IMR-90 (cell line): ENCODE measurements around the gene FRYL. TPM values are rescaled to one million over a fixed set of nuclear protein-coding genes. Genes with fewer than 3 reads are reported as not detected.

Experiments
- ATAC-seq: fragments of 200-7000 bp; cut with Tn5 transposase; 2 replicates; pipeline ENCODE4 v1.9.1; 2020; ENCODE audit warnings: low read depth, mild to moderate bottlenecking, moderate library complexity
- BruUV-seq: library from RNA; stranded (reverse); fragments of 400-500 nt; replicated peaks from 2 replicates; lab custom pipeline; 2021; lab: Mats Ljungman, UMichigan
- CTCF ChIA-PET: fragments of 300-600 bp; formaldehyde crosslinking; extraction: SDS; loops from one replicate; lab custom pipeline; 2021; ENCODE audit warnings: antibody characterized with exemption; lab: Yijun Ruan, JAX
- POLR2A ChIA-PET: fragments of 300-600 bp; sonication (Branson Sonifier 250); formaldehyde crosslinking; loops from one replicate; lab custom pipeline; 2022; ENCODE audit warnings: antibody characterized with exemption; ENCODE audit not compliant: unreplicated experiment; lab: Charles Lee
- DNase-seq: peaks from one replicate; pipeline ENCODE4 v3.0.0; 2013
- H2AFZ ChIP-seq: replicated peaks from 2 replicates; pipeline ENCODE3; 2013; ENCODE audit warnings: low read length, mild to moderate bottlenecking; ENCODE audit not compliant: poor library complexity
- H2AK5ac ChIP-seq: 2 replicates; pipeline ENCODE4 v1.6.1; 2013; ENCODE audit warnings: low read depth, low read length, inconsistent platforms
- H2AK9ac ChIP-seq: replicated peaks from 2 replicates; pipeline ENCODE3; 2013; ENCODE audit warnings: mild to moderate bottlenecking, low read depth, low read length, moderate library complexity; ENCODE audit not compliant: poor library complexity
- H2BK120ac ChIP-seq: 2 replicates; pipeline ENCODE4 v1.6.1; 2013; ENCODE audit warnings: low read depth, low read length, inconsistent platforms
- H2BK15ac ChIP-seq: 3 replicates; pipeline ENCODE4 v1.6.1; 2013; ENCODE audit warnings: low read depth, low read length, inconsistent platforms
- H2BK20ac ChIP-seq: 2 replicates; pipeline ENCODE4 v1.6.1; 2013; ENCODE audit warnings: low read depth, mild to moderate bottlenecking, inconsistent platforms, low read length, moderate library complexity
- H2BK5ac ChIP-seq: 2 replicates; pipeline ENCODE4 v1.6.1; 2013; ENCODE audit warnings: mild to moderate bottlenecking, low read depth, low read length, inconsistent platforms; ENCODE audit not compliant: poor library complexity, severe bottlenecking
- H3K14ac ChIP-seq: replicated peaks from 2 replicates; pipeline ENCODE4 v1.6.1; 2013; ENCODE audit warnings: low read depth, low read length, inconsistent platforms
- H3K18ac ChIP-seq: 2 replicates; pipeline ENCODE4 v1.6.1; 2013; ENCODE audit warnings: low read depth, low read length, control low read depth
- H3K23ac ChIP-seq: 2 replicates; pipeline ENCODE4 v1.6.1; 2013; ENCODE audit warnings: low read depth, low read length, inconsistent platforms
- H3K27ac ChIP-seq: 2 replicates; pipeline ENCODE4 v1.5.1; 2013; ENCODE audit warnings: mild to moderate bottlenecking, control low read depth, low read length; ENCODE audit not compliant: insufficient read depth
- H3K27me3 ChIP-seq: 2 replicates; pipeline ENCODE4 v1.6.1; 2013; ENCODE audit warnings: low read length; ENCODE audit not compliant: control insufficient read depth, insufficient read depth
- H3K36me3 ChIP-seq: 2 replicates; pipeline ENCODE4 v1.6.1; 2013; ENCODE audit warnings: low read length, mixed read lengths; ENCODE audit not compliant: control insufficient read depth, insufficient read depth
- H3K4ac ChIP-seq: 2 replicates; pipeline ENCODE4 v1.6.1; 2013; ENCODE audit warnings: low read depth, low read length, inconsistent platforms
- H3K4me1 ChIP-seq: 2 replicates; pipeline ENCODE4 v1.6.1; 2013; ENCODE audit warnings: low read length, mixed read lengths; ENCODE audit not compliant: control insufficient read depth, insufficient read depth
- H3K4me2 ChIP-seq: 2 replicates; pipeline ENCODE4 v1.6.1; 2013; ENCODE audit warnings: low read depth, mild to moderate bottlenecking, control low read depth, low read length, moderate library complexity
- H3K4me3 ChIP-seq: 2 replicates; pipeline ENCODE4 v1.5.1; 2013; ENCODE audit warnings: low read depth, mild to moderate bottlenecking, control low read depth, low read length, moderate library complexity; ENCODE audit not compliant: insufficient read depth
- H3K56ac ChIP-seq: 2 replicates; pipeline ENCODE4 v1.6.1; 2013; ENCODE audit warnings: low read length, inconsistent platforms; ENCODE audit not compliant: insufficient read depth; ENCODE audit errors: extremely low read depth
- H3K79me1 ChIP-seq, 2 experiments: 2 replicates each; pipeline ENCODE4 v1.6.1; 2013; ENCODE audit warnings: low read length in 2 of 2, inconsistent platforms in 1 of 2, low read depth in 1 of 2
- H3K9ac ChIP-seq: 2 replicates; pipeline ENCODE4 v1.6.1; 2013; ENCODE audit warnings: low read depth, low read length, control low read depth
- H3K9me1 ChIP-seq: 2 replicates; pipeline ENCODE4 v1.6.1; 2013; ENCODE audit warnings: low read length, inconsistent platforms; ENCODE audit not compliant: insufficient read depth
- H3K9me3 ChIP-seq: 2 replicates; pipeline ENCODE4 v1.6.1; 2013; ENCODE audit warnings: low read length; ENCODE audit not compliant: control insufficient read depth, insufficient read depth
- H4K20me1 ChIP-seq: 2 replicates; pipeline ENCODE4 v1.6.1; 2013; ENCODE audit warnings: low read length, inconsistent platforms; ENCODE audit not compliant: insufficient read depth
- H4K5ac ChIP-seq: 2 replicates; pipeline ENCODE4 v1.6.1; 2013; ENCODE audit warnings: mild to moderate bottlenecking, low read depth, low read length, control low read depth
- H4K8ac ChIP-seq, 2 experiments: 2 replicates each; pipeline ENCODE4 v1.6.1; 2013; ENCODE audit warnings: low read depth in 2 of 2, low read length in 2 of 2, control low read depth in 1 of 2, inconsistent platforms in 1 of 2
- H4K91ac ChIP-seq: 2 replicates; pipeline ENCODE4 v1.6.1; 2013; ENCODE audit warnings: low read depth, low read length, inconsistent platforms; ENCODE audit not compliant: insufficient read depth
- USF2 ChIP-seq: fragments of 150-350 bp; IDR thresholded peaks from 2 replicates; pipeline ENCODE4 v1.6.1; 2017; ENCODE audit warnings: mild to moderate bottlenecking, antibody characterized with exemption, low read length, low read depth
- dilution Hi-C: fragments of 300-500 bp; cut with HindIII; formaldehyde crosslinking; loops from one replicate; pipeline ENCODE4 v1.14.3; 2018; ENCODE audit warnings: low sequenced_read_pairs; ENCODE audit not compliant: unreplicated experiment
- in situ Hi-C: fragments of 300-500 bp; cut with MboI; formaldehyde crosslinking; loops from 3 replicates; pipeline ENCODE4 v1.14.3; 2019; ENCODE audit warnings: low sequenced_read_pairs, inconsistent platforms, mixed read lengths
- intact Hi-C: fragments of 100-400 bp; cut with micrococcal nuclease; formaldehyde crosslinking; loops from 2 replicates; pipeline ENCODE4 v1.10.0; 2022
- polyA plus RNA-seq, 3 experiments: library from polyadenylated mRNA; depleted of rRNA; stranded (reverse); fragments of >200 nt; gene quantifications; 2 replicates each; pipeline ENCODE4 v1.2.3, GENCODE V29; 2012; ENCODE audit warnings: low replicate concordance in 1 of 3
- total RNA-seq: library from RNA; depleted of rRNA; stranded (reverse); fragments of >200 nt; gene quantifications from 2 replicates; pipeline ENCODE4 v1.2.3, GENCODE V29; 2012

The FRYL gene
- total and polyA plus RNA-seq, 2 of the 4 experiments (the other 2 are of a cell fraction) = 9.9 to 77.4 TPM

- H3K23ac ChIP-seq = no peak overlapping the region
- no peaks in the 10 kb centered on the region for H3K9me3 ChIP-seq
- peaks cover 23 to 35% of the 10 kb centered on the region in 2 experiments for H3K79me1 ChIP-seq
- no peak overlapping the region for H3K4me2 ChIP-seq
- H3K27ac ChIP-seq = no peak overlapping the region
- no peak overlapping the region for H2AK9ac ChIP-seq
- no peaks in the 10 kb centered on the region for H3K9me1 ChIP-seq
- ATAC-seq (no peak), DNase-seq (no peak)
- H2AFZ ChIP-seq = no peak overlapping the region
- intact Hi-C loops (no loop called here), in situ Hi-C loops (no loop called here), dilution Hi-C loops (no loop called here)
- BruUV-seq = no TSS peak
- no peak overlapping the region for H2BK120ac ChIP-seq
- H3K4me3 ChIP-seq = no peak overlapping the region
- no peak overlapping the region for H4K91ac ChIP-seq
- no peak overlapping the region for H3K14ac ChIP-seq
- ChIA-PET CTCF (no interaction called here), POLR2A (no interaction called here)
- H3K27me3 ChIP-seq = no peaks in the 10 kb centered on the region
- H2BK20ac ChIP-seq = no peak overlapping the region
- H3K4ac ChIP-seq = no peak overlapping the region
- H2BK15ac ChIP-seq = no peak overlapping the region
- no peak overlapping the region for H3K18ac ChIP-seq
- H4K5ac ChIP-seq = no peak overlapping the region
- H3K56ac ChIP-seq = no peak overlapping the region
- H2BK5ac ChIP-seq = no peak overlapping the region
- H3K9ac ChIP-seq = no peak overlapping the region
- 0 out of 2 replicates have a peak, but pooled peaks cover 1% of the 10 kb centered on the region for H3K36me3 ChIP-seq
- H3K4me1 ChIP-seq = peaks cover 1% of the 10 kb centered on the region; the same call in 1 of the 2 replicates
- H4K8ac ChIP-seq = no peak overlapping the region
- no peak overlapping the region for H2AK5ac ChIP-seq
- TF ChIP-seq USF2 = no peak
- peaks cover 13% of the 10 kb centered on the region; the same call in 1 of the 2 replicates for H4K20me1 ChIP-seq
Observed at GRCh38 chr4:48660347-48660746, 119.7 kb downstream of the FRYL start.
